Amniotic stem cell (primary cell): ENCODE measurements around the gene PRICKLE4.
"Not testable (repeated sequence)": the region's sequence is repeated elsewhere in the genome, so short reads cannot be mapped to it uniquely, and the experiment has no call there.

Experiments
- DNase-seq: peaks from one replicate; lab custom pipeline; 2025; lab: John Stamatoyannopoulos, UW

The PRICKLE4 gene

DNA sequence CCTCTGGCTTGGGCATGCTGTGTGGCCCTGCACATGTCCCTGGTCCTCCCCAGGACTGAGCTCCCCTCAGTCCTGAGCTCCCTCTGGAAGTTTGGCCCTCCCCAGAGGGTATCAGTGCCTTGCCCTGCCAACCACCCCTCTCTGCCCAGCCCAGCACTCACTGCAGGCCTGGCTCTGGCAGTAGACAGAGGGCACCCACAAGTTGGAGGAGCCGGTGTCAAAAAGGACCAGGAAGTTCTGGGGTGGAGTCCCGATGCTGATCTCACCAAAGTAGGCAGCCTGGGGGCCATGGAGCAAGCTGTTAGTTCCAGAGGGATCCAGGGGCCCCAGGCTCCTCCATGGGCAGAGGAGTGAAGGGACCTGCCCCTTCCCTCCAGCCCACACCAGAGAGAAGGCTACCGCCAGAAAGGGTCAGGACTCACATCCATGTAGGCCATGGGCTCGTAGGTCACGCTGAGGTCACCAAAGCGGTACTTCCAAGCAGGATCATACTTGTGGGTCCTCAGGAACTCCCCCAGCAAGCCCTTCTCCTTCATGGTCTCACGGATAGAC is 36.3 kb upstream of the PRICKLE4 start:
- no peak for DNase-seq

DNA sequence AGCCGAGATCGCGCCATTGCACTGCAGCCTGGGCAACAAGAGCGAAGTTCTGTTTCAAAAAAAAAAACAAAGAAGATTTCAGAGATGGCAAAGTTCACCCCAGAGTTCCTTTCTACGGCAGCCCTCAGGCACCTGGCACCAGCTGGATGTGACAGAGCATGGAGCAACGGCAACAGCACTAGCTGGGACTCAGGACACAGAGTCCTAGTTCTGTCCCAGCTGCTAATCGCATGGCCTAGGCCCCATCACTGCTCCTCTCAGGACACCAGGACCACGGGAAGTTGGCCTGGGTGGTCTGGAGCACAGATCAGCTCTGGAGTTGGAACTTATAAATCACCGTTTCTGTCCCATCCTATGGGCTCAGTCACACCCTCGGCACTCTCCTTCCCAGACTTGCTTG is 34.5 kb upstream of the PRICKLE4 start:
- DNase-seq: no peak

DNA sequence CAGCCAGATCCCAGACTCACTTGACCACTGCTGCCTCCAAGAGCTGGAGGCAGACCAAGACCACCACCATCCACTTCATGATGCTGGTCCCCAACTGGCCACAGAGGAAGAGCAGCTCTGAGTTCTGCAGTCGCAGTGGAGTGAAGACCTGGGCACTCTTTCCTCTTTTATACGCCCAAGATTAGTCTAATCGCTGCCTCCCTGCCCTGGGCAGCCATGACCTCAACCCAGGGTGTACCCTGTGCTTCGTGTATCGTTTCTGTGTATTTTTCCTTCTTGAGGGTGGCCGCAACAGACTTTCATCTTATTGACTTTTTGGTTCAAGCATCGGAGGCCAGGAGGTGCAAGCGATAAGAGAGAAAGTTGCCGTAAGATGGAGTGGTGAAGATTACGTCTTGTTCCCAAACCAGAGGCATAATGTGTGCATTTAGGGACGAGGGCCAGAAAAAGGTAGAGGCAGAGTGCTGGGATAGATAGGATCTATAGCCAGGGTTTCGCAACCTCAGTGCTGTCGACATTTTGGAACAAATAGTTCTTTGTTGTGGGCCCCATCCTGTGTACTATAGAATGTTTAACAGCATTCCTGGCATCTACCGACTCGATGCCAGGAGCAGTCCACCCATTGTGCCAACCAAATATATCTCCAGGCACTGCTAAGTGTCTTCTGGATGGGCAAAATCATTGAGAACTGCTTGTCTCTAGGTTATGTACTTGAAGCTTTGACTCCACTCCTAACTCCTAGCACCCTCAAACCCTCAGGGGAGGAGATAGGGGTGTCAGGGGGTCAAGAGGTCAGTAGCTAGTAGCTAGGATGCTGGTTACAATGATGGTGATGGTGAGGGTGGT is 33.1 kb upstream of the PRICKLE4 start, which contains the start of gene PGC:
PGC (minus strand) TSS at position 142 of the 846 bp plus-strand sequence; CDS start at position 79, 63 bp downstream.
- no peak for DNase-seq

DNA sequence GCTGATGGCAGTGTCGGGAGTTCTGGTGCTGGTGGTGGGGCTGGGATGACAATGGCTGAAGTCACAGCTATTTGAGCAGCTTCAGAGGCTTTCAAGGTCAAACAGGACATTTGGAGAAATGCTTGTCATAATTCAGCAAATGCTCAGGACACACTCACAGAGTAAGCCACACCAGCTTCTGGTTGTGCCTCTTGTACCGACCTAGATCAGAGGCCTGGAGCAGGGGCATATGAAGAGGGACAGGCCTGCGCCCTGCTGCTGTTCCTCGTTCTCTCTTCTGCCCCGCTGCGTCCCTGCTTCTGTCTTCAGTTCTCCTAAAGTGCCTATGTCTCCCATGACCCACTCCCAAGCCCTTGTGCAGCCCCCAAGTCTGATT is 32.5 kb upstream of the PRICKLE4 start:
- no peak for DNase-seq

DNA sequence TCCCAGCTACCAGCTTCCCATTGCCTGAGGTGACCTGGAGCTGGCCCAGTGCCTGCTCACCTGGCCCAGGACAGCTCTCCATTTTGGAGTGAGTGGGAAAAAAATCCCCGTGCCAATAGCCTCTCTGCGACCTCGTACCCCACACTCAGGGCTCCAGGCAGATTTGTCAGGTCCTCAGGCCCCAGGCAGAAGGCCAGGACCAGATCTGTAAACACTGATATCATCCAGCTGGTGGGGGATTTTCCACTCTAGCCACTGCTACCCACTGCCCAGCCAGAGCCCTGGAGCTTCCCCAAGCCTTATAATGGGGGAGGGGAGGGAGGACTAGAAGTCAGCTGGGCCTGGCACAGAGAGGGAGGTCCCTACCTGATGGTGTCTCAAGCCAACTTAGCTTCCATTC is 32.0 kb upstream of the PRICKLE4 start:
- no peak for DNase-seq

DNA sequence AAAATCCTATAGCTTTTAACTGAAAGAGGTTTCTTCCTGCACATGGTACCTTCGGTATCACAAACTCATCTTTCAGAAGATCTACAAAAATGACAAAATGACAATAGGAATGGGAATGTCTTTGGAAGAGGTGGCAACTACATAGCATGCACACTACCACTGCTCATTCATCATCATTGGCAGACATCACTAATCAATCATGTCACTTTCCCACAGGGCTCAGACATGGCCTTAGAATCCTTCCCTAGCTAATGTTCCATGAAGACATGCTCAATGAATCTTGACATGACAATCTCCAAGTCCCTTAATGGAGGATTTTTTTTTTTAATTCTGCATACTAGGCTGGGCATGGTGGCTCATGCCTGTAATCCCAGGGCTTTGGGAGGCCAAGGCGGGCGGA is 30.2 kb upstream of the PRICKLE4 start:
- DNase-seq: no peak

DNA sequence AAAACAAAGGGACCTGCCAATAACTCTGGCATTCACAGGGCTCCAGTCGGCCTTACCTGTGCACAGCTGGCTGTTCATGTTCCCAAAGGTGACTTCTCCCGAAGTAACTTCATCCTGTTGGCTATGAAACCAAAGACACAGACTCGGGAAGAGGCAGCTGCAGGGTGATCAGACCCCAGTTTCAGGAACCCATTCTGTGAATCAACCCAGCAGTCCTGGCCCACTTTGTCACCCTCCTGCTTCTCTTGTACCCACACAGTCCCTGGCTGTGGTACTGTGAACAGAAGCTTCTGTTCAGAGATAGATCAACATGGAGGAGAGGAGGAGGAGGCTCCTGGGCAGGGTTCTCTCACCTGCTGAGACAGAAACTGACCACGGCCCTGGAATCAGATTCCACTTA is 24.7 kb upstream of the PRICKLE4 start:
- DNase-seq: no peak

DNA sequence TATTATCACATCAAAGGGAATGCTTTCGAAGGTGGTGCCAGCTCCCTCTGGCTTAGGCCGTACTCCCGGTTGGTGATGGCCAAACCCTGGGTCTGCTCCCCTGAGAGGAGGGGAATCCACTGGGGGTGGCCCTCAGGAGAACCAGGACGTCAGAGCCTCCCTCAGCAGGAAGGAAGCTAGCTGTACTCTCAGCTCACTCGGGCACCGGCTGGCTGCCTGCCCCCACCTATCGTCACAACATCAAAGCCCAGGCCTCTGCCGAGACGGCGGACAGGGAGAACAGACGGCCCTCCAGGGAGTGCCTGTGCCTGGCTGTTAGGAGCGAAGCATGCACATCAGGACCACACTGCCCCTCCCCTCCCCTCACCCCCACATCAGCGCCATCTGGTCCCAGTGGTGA is 24.2 kb upstream of the PRICKLE4 start:
- DNase-seq: no peak

DNA sequence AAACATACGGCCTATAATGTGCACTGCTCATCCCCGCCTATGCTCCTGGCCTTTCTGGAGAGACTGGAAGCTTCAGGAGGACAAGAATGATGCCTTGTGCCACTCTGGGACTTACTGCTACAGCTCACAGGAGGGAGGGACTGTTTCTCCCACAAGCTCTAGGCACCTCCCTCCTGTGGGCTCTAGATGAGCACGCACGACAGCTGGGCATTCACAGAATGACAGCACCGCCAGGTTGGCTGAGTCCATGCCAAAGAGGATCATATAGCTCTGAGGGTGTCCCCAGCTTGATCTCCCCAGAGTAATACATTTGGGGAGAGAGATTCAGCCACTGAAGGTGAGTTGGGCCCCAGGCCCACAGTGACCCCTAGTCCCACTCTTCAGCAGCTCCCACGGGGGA is 23.3 kb upstream of the PRICKLE4 start:
- DNase-seq: no peak

DNA sequence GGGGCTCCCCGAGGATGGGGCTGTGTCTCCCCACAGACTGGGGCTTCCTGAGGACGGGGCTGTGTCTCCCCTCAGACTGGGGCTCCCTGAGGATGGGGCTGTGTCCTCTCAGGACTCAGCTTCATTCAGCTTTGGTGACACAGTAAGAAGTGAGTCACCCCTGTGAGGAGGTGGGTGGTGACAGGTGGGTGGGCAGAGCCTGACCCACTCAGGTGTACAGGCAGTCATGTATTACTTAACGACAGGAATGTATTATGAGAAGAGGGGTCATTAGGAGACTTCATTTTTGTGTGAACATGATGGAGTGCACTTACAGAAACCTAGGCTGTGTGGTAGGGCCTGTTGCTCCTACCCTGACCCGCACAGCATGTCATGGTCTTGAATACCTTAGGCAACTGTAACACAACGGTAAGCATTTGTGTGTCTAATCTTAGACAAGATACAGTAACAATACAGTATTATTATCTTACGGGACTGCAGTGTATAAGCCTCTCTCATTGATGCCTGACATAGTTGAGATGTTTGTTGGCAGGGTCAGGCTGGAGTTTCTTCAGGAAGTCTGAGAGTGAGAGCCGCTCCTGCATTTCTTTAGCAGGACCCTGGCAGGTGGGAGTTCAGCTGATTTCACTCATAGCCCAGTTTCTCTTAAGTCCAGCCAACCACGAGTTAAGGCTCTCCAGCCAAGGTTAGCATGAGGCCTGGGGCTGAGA is 22.5 kb upstream of the PRICKLE4 start:
- DNase-seq: no peak

DNA sequence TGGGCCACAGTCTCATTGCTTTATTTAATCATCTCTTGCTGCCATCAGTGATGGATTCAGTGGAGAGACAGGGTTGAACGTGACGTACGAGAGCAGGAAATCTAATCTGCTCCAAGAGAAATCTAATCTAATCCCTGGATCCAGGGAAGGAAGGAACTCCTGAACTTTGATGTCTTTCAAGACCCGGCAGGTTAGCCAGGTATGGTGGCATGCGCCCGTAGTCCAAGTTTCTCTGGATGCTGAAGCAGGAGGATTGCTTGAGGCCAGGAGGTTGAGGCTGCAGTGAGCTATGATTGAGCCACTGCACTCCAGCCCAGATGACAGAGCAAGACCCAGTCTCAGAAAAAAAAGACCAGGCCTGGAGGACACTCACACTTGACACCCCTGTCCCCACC is 21.9 kb upstream of the PRICKLE4 start:
- no peak for DNase-seq

DNA sequence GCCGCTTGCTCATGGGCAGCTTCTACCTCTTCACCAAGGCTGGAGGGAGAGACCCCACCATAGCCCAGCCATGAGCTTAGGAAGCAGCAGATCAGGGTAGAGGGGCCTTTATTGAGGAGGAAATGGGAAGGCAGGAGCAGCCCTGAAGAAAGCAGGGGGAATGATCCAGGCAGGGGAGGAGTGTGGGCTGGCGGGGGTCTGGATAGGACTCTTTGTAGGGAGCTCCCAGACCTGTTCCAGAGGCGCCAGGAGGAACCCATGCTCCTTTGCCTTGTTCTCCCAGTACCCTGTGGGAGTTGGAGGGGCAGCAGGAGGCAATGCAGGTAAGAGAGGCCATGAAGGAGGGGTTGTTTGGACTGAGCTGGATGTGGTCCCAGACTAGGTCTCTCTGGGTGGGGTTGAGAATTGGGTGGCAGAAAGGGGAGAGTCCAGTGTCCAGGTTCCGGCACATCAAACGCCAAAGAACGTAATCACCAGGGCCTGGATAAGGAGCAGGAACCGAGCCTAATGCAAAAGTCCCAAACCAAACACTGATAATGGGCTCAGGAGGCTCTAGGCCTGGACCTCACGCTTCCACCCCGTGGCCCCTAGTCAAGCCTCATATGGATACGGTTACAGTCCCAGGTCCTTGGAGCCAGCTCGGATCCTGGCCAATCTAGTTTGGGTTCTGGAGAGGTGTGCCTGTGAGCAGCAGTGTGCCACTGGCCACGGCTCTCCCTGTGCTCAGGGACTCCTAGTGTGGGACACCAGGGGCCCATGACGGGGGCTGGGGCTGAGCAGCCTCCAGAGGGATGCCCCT is 21.3 kb upstream of the PRICKLE4 start:
- DNase-seq: no peak

DNA sequence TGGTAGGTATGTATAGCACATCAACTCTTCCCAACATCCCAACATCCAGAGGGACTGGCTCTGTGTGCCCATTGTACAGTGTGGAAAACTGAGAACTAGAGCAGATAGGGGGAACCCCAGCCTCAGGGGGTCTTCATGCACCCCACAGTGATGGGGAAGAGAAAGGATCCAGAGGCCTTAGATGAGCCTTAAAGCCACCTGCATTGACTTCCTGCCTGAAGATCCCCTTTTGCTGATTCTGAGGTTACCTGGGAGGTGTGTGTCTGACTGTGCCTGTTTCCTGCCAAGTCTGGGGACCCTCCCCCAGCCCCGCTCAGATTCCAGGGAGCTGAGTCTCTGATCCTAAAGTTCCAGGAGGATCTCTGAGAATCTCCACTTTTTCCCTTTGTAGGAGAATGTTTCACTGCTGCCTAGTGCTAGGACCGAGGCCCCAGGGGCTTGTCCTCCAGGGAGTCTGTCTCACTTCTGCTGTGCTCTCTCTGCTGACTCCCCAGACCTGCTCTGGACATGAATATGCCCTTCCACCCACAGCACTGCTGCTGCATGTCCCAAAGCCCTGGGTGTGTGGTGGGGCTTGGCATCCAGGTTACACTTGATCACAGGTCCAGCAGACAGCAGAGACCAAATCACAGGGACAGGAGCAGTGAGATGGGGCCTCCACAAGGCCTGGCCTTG is 20.5 kb upstream of the PRICKLE4 start:
- no peak for DNase-seq

DNA sequence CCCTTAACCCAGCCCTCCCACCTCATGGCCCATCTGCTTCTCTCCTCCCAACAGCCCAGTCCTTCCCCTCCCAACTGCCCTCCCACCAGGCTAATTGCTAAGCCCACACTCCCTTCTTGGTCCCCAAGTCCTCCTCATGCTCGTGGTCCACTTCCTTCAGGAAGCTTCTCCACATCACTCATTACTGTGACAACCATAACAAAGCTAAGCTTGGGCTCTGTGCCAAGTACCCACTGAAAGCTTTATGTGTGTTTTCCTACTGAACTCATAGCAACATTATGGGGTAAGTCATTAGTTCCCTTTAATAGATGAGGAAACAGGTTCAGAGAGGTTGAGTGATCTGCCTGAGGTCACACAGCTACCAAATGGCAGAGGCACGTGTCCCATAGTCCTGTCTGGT is 17.1 kb upstream of the PRICKLE4 start:
- no peak for DNase-seq

DNA sequence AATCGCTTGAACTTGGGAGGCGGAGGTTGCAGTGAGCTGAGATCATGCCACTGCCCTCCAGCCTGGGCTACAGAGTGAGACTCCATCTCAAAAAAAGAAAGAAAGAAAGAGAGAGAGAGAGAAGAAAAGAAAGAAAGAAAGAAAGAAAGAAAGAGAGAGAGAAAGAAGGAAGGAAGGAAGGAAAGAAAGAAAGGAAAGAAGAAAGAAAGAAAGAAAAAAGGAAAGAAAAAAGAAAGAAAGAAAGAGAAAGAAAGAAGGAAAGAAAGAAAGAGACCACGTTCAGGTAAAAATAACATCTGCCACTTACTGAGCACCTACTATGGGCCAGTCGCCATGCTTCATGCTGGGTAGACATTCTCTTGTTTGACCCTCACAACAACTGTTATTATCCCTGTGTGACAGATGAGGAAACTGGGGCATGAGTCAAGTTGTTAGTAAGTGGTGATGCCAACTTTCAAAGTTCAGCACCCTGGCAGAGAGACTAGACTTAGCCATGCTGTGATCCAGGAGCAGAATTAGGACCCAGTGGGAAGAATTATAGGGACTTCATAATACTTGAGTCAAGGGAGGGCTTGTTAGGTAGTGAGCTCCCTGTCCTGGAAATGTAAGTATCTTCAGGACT is 14.4 kb upstream of the PRICKLE4 start:
- not testable (repeated sequence) for DNase-seq

DNA sequence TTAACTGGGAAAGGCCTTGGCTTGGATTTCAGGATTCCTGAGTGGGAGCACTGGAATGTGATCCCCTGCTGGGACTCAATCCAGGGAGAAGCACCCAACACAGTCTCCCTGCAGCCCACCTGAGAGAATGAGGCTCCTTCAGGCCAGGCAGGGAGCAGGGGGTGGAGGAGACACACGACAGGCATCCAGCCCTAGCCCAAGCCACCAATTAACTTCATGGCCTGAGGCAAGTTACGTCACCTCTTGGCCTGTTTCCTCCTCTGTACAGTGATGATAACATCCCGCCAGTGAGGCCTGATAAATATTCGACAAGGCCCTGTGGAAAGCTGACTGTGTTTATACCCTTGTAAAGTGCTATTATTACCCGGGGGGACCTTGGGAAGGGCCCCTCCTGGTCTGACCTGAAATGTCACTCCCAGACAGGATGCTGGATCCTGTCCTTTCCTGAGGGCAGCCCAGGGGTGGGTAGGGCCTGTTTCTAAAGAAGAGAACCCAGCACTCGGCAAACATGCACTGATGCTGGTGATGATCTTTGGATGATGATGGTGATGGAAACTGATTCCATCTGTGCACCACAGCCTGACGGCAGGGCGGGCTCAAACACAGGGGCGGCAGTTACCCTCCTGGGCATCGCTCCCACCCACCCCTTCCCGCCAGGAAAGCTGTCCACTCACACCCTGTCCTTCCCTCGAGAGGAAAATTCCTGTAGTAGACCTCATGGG is 13.3 kb upstream of the PRICKLE4 start:
- peak; percentile 81 for DNase-seq

DNA sequence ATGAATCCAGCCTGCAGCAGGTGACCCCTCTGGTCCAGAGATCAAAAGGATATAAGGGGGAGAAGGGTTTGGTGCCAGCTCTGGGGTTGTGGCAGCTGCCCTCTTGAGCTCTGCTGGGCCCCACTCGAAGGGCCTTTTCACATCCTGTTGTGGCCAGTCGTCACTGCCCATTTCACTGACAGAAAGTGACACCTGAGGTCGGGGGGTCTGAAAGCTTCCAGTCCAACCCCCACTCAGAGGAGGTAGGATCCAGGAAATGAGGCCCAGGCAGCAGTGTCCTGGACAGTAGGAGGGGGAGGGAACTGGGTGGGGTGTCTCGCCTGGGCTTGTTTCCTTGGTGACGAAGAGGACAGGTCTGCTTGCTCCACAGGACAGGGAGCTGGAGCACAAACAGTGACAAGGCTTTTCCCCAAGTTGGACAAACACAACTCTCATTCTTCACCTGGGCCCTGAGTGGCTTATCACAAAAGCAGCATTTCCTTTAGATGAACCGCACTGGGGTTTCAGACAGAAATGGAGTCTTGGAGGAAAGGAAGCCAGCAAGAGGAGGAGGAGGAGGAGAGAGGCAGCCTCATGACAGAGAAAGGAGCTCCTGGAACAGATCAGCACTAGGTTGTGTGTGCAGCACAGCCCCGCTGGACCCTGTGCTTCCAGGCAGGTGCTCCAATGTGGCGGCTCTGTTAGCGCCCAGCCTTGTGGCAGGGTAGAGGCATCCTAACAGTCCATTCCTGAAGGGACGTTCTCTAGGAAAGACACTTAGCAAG is 11.9 kb upstream of the PRICKLE4 start:
- no peak for DNase-seq

DNA sequence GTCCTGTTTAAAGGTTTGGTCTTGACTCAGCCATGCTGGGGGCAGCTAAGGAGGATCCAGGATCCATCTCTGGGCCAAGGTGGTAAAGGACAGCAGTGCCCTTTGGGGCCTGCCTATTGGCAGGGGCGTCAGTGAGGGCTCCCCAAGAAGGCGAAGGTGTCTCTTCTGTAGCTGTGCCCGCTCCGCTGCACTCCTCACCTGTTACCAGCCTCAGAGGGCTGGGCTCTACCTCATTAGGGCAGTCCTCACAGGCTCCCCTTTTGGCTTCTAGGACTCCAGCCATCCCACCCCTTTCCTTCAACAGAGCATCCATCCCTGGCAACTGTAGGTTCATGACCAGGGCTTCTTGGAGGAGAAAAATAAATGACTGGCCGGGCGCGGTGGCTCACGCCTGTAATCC is 11.2 kb upstream of the PRICKLE4 start:
- DNase-seq: no peak

DNA sequence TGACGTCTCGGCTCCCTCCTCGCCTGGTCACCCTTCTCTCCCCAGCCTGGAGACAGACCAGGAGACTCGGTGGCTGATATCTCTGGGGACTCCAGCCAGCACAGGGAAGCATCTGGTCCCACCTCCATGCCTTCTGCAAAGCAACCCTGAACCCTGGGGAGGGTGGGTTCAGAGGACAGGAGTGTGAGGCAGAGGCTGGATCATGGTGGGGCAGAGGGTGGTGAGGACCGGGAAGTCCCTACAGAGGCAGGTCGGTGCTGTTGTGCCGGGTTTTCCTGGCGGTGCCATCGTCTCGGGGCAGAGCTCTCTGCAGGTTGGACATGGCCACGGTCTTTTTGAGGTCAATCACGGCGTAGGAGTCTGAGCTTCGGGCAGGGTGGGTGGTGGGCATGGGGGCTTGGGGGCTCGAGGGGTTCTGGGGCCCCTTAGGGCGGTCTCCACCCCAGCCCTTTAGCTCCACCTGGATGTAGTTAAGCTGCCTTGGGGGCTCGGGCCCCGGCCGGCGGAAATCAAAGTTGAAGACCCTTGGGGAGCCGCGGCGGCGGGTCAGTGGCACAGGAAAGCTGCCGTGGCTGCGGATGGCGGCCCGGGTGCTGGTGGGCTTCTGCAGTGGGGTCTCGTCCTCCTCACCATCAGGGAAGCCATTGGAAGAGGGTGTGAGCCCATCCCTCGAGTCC is 10.1 kb upstream of the PRICKLE4 start:
- DNase-seq: no peak
